Activated CD4-positive, alpha-beta T cell treated with anti-CD3 and anti-CD28 coated beads for 36 hours (primary cell): ENCODE measurements around the gene RTL10. TPM values are rescaled to one million over a fixed set of nuclear protein-coding genes. Genes with fewer than 3 reads are reported as not detected.

Source experiments
- ATAC-seq: fragments of 200-7000 bp; cut with Tn5 transposase; one replicate; pipeline ENCODE4 v1.10.0; 2021; ENCODE audit warnings: mild to moderate bottlenecking, moderate library complexity
- CTCF ChIA-PET: fragments of 350-600 bp; sonication (Branson Sonifier 250); formaldehyde crosslinking; loops from one replicate; lab custom pipeline; 2021; ENCODE audit warnings: antibody characterized with exemption; lab: Charles Lee
- POLR2A ChIA-PET: fragments of 350-600 bp; sonication (Branson Sonifier 250); formaldehyde crosslinking; loops from one replicate; lab custom pipeline; 2021; ENCODE audit warnings: antibody characterized with exemption, inconsistent platforms; lab: Charles Lee
- DNase-seq: peaks from one replicate; pipeline ENCODE4 v3.0.0-alpha.2; 2020
- H3K27ac Mint-ChIP-seq: one replicate; pipeline ENCODE4 v1.8.0; 2021; ENCODE audit warnings: mixed read lengths
- H3K27me3 Mint-ChIP-seq: one replicate; pipeline ENCODE4 v1.8.0; 2021; ENCODE audit warnings: mixed read lengths
- H3K36me3 Mint-ChIP-seq: one replicate; pipeline ENCODE4 v1.8.0; 2021; ENCODE audit warnings: low read depth, mixed read lengths
- H3K4me1 Mint-ChIP-seq: one replicate; pipeline ENCODE4 v1.8.0; 2021; ENCODE audit warnings: mixed read lengths
- H3K4me3 Mint-ChIP-seq: one replicate; pipeline ENCODE4 v1.8.0; 2021; ENCODE audit warnings: mild to moderate bottlenecking, moderate library complexity, mixed read lengths
- H3K9me3 Mint-ChIP-seq: one replicate; pipeline ENCODE4 v1.8.0; 2021; ENCODE audit warnings: low read depth, mixed read lengths
- intact Hi-C, 2 experiments: fragments of 100-400 bp; cut with DNase I in 1 of 2; cut with micrococcal nuclease in 1 of 2; formaldehyde crosslinking; loops; one replicate each; pipeline versions ENCODE4 v1.14.2 to v1.15.1; 2022 to 2024; cut with DNase I, micrococcal nuclease
- total RNA-seq, 2 experiments: library from RNA; stranded (reverse); gene quantifications; one replicate each; pipeline ENCODE4 v1.2.3, GENCODE V29; 2021

Gene RTL10
- total RNA-seq, 2 experiments from 2014 or later = 14.9 to 15.6 TPM

- intact Hi-C loops = no loop called here
- POLR2A ChIA-PET = no interaction called here
- no peaks in the 10 kb centered on the region for H3K4me1 Mint-ChIP-seq
These were observed 12.0 kb upstream of the RTL10 start for GRCh38 chr22:19866665-19867009.

GRCh38 chr22:19865141-19865829, 10.6 kb upstream of the RTL10 start:
- DNase-seq (no peak), ATAC-seq (no peak)
- no peaks in the 10 kb centered on the region for H3K9me3 Mint-ChIP-seq
- no peaks in the 10 kb centered on the region for H3K4me1 Mint-ChIP-seq
- no peaks in the 10 kb centered on the region for H3K27me3 Mint-ChIP-seq
- ChIA-PET CTCF (interaction anchor here (1.1 to 3.1 kb wide), 6 partner anchors 22 to 135 kb away, joined by 3 to 11 read pairs (median 4); no protein-coding TSS in a partner anchor), POLR2A (no interaction called here)
- H3K27ac Mint-ChIP-seq = no peak overlapping the region
- intact Hi-C loops = no loop called here
- H3K36me3 Mint-ChIP-seq = no peaks in the 10 kb centered on the region
- H3K4me3 Mint-ChIP-seq = no peak overlapping the region

More at GRCh38 chr22:19866665-19867009, 12.0 kb upstream of the RTL10 start:
- no peaks in the 10 kb centered on the region for H3K27me3 Mint-ChIP-seq
- no peak overlapping the region for H3K27ac Mint-ChIP-seq
- no peaks in the 10 kb centered on the region for H3K9me3 Mint-ChIP-seq
- no peak for ATAC-seq
- no peaks in the 10 kb centered on the region for H3K36me3 Mint-ChIP-seq
- H3K4me3 Mint-ChIP-seq = no peak overlapping the region
- CTCF ChIA-PET = interaction anchor here (0.7 to 1.5 kb wide), 2 partner anchors 10 to 20 kb away, joined by 3 to 4 read pairs; no protein-coding TSS in a partner anchor
- DNase-seq = no peak

- CTCF ChIA-PET = interaction anchor here (1.1 to 3.1 kb wide), 5 partner anchors 32 to 135 kb away, joined by 3 to 11 read pairs (median 4); no protein-coding TSS in a partner anchor
These were observed 9.9 kb upstream of the RTL10 start for GRCh38 chr22:19864538-19865106.

GRCh38 chr22:19863571-19863970, 8.9 kb upstream of the RTL10 start:
- ChIA-PET POLR2A (no interaction called here), CTCF (interaction anchor here (1.6 to 3.1 kb wide), 2 partner anchors 47 to 107 kb away, joined by 6 to 11 read pairs; no protein-coding TSS in a partner anchor)
- no peaks in the 10 kb centered on the region for H3K36me3 Mint-ChIP-seq
- no peak overlapping the region for H3K4me3 Mint-ChIP-seq
- no peak overlapping the region for H3K27ac Mint-ChIP-seq
- no peaks in the 10 kb centered on the region for H3K27me3 Mint-ChIP-seq
- ATAC-seq = no peak
- no peaks in the 10 kb centered on the region for H3K9me3 Mint-ChIP-seq
- intact Hi-C loops = no loop called here
- no peak for DNase-seq
- H3K4me1 Mint-ChIP-seq = peaks cover 2% of the 10 kb centered on the region

More at GRCh38 chr22:19864538-19865106, 9.9 kb upstream of the RTL10 start:
- ATAC-seq (no peak), DNase-seq (no peak)
- Mint-ChIP-seq H3K36me3 (no peaks in the 10 kb centered on the region), H3K27ac (no peak overlapping the region), H3K27me3 (no peaks in the 10 kb centered on the region), H3K4me1 (peaks cover 2% of the 10 kb centered on the region), H3K4me3 (no peak overlapping the region), H3K9me3 (no peaks in the 10 kb centered on the region)
- POLR2A ChIA-PET = no interaction called here
- intact Hi-C loops = no loop called here

GRCh38 chr22:19862619-19863246, 8.1 kb upstream of the RTL10 start:
- H3K27ac Mint-ChIP-seq = no peak overlapping the region
- no peaks in the 10 kb centered on the region for H3K27me3 Mint-ChIP-seq
- intact Hi-C loops = no loop called here
- peaks cover 8% of the 10 kb centered on the region for H3K4me1 Mint-ChIP-seq
- DNase-seq (no peak), ATAC-seq (no peak)
- H3K36me3 Mint-ChIP-seq = peaks cover under 1% of the 10 kb centered on the region
- POLR2A ChIA-PET = no interaction called here
- H3K4me3 Mint-ChIP-seq = no peak overlapping the region
- no peaks in the 10 kb centered on the region for H3K9me3 Mint-ChIP-seq
- CTCF ChIA-PET = interaction anchor here (0.6 kb wide), 1 partner anchor 49 kb away, joined by 3 read pairs; no protein-coding TSS in a partner anchor

- no peaks in the 10 kb centered on the region for H3K27me3 Mint-ChIP-seq
- H3K36me3 Mint-ChIP-seq = peaks cover 9% of the 10 kb centered on the region
- POLR2A ChIA-PET = interaction anchor here (0.6 kb wide), 1 partner anchor 361 kb away, joined by 3 read pairs; no protein-coding TSS in a partner anchor
- peaks cover 22% of the 10 kb centered on the region for H3K4me1 Mint-ChIP-seq
- no peak for DNase-seq
- H3K9me3 Mint-ChIP-seq = no peaks in the 10 kb centered on the region
- intact Hi-C loops = loop anchor here in 1 of 2 experiments (10.0 kb wide), 3 partner anchors 465 to 715 kb away; partner anchors contain the start of genes DGCR6L, ESS2 and KLHL22
- no peak overlapping the region for H3K27ac Mint-ChIP-seq
- ATAC-seq = no peak
- CTCF ChIA-PET = no interaction called here
- no peak overlapping the region for H3K4me3 Mint-ChIP-seq
These were observed 5.3 kb upstream of the RTL10 start for GRCh38 chr22:19859861-19860510.

GRCh38 chr22:19857382-19857781, 2.7 kb upstream of the RTL10 start:
- POLR2A ChIA-PET = no interaction called here
- H3K4me3 Mint-ChIP-seq = no peak overlapping the region

GRCh38 chr22:19855504-19856409, 1.1 kb upstream of the RTL10 start:
- Mint-ChIP-seq H3K27ac (peak overlapping the region; percentile 97), H3K4me3 (peak overlapping the region; percentile 89), H3K4me1 (peaks cover 45% of the 10 kb centered on the region), H3K27me3 (no peaks in the 10 kb centered on the region), H3K36me3 (peaks cover 22% of the 10 kb centered on the region), H3K9me3 (no peaks in the 10 kb centered on the region)
- POLR2A ChIA-PET = interaction anchor here (0.6 to 2.1 kb wide), 10 partner anchors 11 to 1762 kb away, joined by 3 to 11 read pairs (median 3); no protein-coding TSS in a partner anchor
- peak; percentile 50 for ATAC-seq
- CTCF ChIA-PET = interaction anchor here (0.5 to 1.7 kb wide), 10 partner anchors 10 to 125 kb away, joined by 3 to 17 read pairs (median 4); no protein-coding TSS in a partner anchor
- intact Hi-C loops = loop anchor here (1.0 to 10.0 kb wide), 12 partner anchors 36 to 711 kb away; partner anchors contain the start of genes CDC45 (in 1 of the 2), COMT (in 1 of the 2), DGCR6L (in 1 of the 2) and DGCR8 (in 1 of the 2)
- DNase-seq = peak; percentile 85

More at GRCh38 chr22:19857382-19857781, 2.7 kb upstream of the RTL10 start:
- no peak for DNase-seq
- no peak for ATAC-seq
- H3K4me1 Mint-ChIP-seq = peaks cover 39% of the 10 kb centered on the region
- intact Hi-C loops = loop anchor here in 1 of 2 experiments (10.0 kb wide), 3 partner anchors 467 to 713 kb away; partner anchors contain the start of genes DGCR6L, ESS2 and KLHL22
- H3K27me3 Mint-ChIP-seq = no peaks in the 10 kb centered on the region
- no peaks in the 10 kb centered on the region for H3K9me3 Mint-ChIP-seq
- CTCF ChIA-PET = no interaction called here
- H3K27ac Mint-ChIP-seq = peak overlapping the region; percentile 21
- peaks cover 19% of the 10 kb centered on the region for H3K36me3 Mint-ChIP-seq

GRCh38 chr22:19853879-19854777, 546 bp downstream of the RTL10 start:
- Mint-ChIP-seq H3K4me3 (peak overlapping the region; percentile 89), H3K9me3 (no peaks in the 10 kb centered on the region), H3K36me3 (peaks cover 28% of the 10 kb centered on the region), H3K4me1 (peaks cover 49% of the 10 kb centered on the region), H3K27me3 (no peaks in the 10 kb centered on the region), H3K27ac (peak overlapping the region; percentile 85)
- intact Hi-C loops = loop anchor here in 1 of 2 experiments (1.0 to 10.0 kb wide), 8 partner anchors 87 to 709 kb away; partner anchors contain the start of genes COMT, DGCR6L, ESS2 and KLHL22
- CTCF ChIA-PET = interaction anchor here (0.7 to 1.1 kb wide), 3 partner anchors 38 to 86 kb away, joined by 3 read pairs; no protein-coding TSS in a partner anchor
- ATAC-seq (no peak), DNase-seq (peak; percentile 39)
- POLR2A ChIA-PET = no interaction called here
